Kidney glomerular epithelial cell (primary cell): ENCODE data around the gene TNNI2.

ENCODE experiments used
- DNase-seq: peaks from one replicate; lab custom pipeline; 2025; lab: John Stamatoyannopoulos, UW

The TNNI2 gene

DNA sequence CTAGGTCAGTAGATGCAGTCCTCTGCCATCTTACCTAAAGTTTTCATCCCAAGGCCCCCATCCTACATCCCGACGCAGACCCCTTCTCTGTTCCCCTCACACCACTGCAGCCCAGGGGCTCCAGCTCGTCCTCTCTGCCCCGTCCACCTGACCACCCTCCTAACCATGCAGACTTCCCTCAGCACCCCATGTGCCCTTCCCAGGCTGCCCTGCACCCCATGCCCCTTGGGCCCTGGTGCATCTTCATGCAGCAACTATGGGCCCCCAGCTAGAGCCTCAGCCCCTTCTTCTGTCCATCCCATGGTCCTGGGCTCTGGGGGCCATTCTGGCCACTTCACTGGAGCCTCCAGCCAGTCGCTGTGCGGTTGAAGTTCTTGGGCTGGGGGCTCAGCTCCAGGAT lies 50.0 kb downstream of the TNNI2 start:
- no peak for DNase-seq

DNA sequence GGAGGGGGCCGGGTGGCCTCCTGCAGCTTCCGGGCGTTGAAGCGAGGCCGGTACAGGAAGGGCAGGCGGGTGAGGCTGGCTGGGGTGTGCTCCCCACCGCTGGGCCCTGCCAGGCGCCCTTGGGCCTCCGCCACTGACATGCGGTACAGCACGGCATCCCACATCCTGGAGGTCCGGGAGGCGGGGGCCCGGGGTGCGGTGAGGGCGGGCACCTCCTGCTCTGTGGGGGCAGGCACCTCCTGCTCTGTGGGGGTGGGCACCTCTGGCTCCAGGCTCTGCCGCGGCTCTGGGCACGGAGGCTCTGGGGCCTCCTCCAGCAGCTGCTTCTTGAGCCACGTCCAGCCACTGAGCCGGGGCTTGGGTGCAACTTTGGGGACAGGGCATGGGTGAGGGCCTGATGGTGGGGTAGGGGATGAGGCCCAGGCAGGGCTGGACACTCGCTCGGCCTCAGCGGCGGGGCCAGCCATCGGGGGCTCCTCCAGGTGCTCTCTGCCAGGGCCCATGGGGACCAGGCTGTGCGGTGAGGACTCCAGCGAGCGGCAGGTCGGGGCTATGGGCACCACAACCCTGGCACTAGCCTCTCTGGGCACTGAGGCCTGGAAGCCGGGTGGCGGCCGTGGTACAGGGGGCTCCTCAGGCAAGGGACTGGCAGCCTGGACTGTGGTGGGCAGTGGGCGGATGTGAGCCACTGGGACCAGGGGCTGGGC lies 50.6 kb downstream of the TNNI2 start:
- no peak for DNase-seq

- DNase-seq = no peak
Measured at GRCh38 chr11:1889941-1890855, 51.4 kb downstream of the TNNI2 start.
